ENCODE measurements around the gene ZNF280D.
"Not testable (repeated sequence)": the region's sequence is repeated elsewhere in the genome, so short reads cannot be mapped to it uniquely, and the experiment has no call there.

The ZNF280D gene

GRCh38 chr15:56718560-56718959 is 14.7 kb downstream of the ZNF280D start:
- no peak for DNase-seq (ENCODE audit: low read depth)

- DNase-seq (ENCODE audit: low read depth): no peak
Observed at GRCh38 chr15:56716334-56716733, 17.0 kb downstream of the ZNF280D start.

GRCh38 chr15:56715220-56715619 is 18.1 kb downstream of the ZNF280D start:
- no peak for DNase-seq (ENCODE audit: low read depth)

GRCh38 chr15:56709502-56709901 is 23.8 kb downstream of the ZNF280D start:
- DNase-seq (ENCODE audit: low read depth): not testable (repeated sequence)

GRCh38 chr15:56699743-56700142 is 33.6 kb downstream of the ZNF280D start:
- DNase-seq (ENCODE audit: low read depth): no peak

GRCh38 chr15:56698270-56698669 is 35.0 kb downstream of the ZNF280D start:
- no peak for DNase-seq (ENCODE audit: low read depth)

GRCh38 chr15:56693761-56694160 is 39.5 kb downstream of the ZNF280D start:
- DNase-seq (ENCODE audit: low read depth): no peak

GRCh38 chr15:56690733-56691132 is 42.6 kb downstream of the ZNF280D start:
- DNase-seq (ENCODE audit: low read depth): no peak

- no peak for DNase-seq (ENCODE audit: low read depth)
Observed at GRCh38 chr15:56683908-56684307, 49.4 kb downstream of the ZNF280D start.

GRCh38 chr15:56681113-56681512 is 52.2 kb downstream of the ZNF280D start:
- DNase-seq (ENCODE audit: low read depth): no peak

GRCh38 chr15:56679225-56679624 is 54.1 kb downstream of the ZNF280D start:
- no peak for DNase-seq (ENCODE audit: low read depth)

GRCh38 chr15:56678571-56678970 is 54.7 kb downstream of the ZNF280D start:
- DNase-seq (ENCODE audit: low read depth): no peak

GRCh38 chr15:56677271-56677670 is 56.0 kb downstream of the ZNF280D start:
- no peak for DNase-seq (ENCODE audit: low read depth)

- DNase-seq (ENCODE audit: low read depth): no peak
Observed at GRCh38 chr15:56675930-56676329, 57.4 kb downstream of the ZNF280D start.

GRCh38 chr15:56674857-56675256 is 58.5 kb downstream of the ZNF280D start:
- DNase-seq (ENCODE audit: low read depth): no peak

- DNase-seq (ENCODE audit: low read depth): no peak
Observed at GRCh38 chr15:56672721-56673120, 60.6 kb downstream of the ZNF280D start.

- DNase-seq (ENCODE audit: low read depth): no peak
Observed at GRCh38 chr15:56667517-56667916, 65.8 kb downstream of the ZNF280D start.

GRCh38 chr15:56660943-56661342 is 72.4 kb downstream of the ZNF280D start:
- DNase-seq (ENCODE audit: low read depth): no peak

- DNase-seq (ENCODE audit: low read depth): no peak
Observed at GRCh38 chr15:56659197-56659596, 74.1 kb downstream of the ZNF280D start.

GRCh38 chr15:56654624-56655023 is 78.7 kb downstream of the ZNF280D start:
- DNase-seq (ENCODE audit: low read depth): no peak

GRCh38 chr15:56654216-56654615 is 79.1 kb downstream of the ZNF280D start:
- no peak for DNase-seq (ENCODE audit: low read depth)

- no peak for DNase-seq (ENCODE audit: low read depth)
Observed at GRCh38 chr15:56653787-56654186, 79.5 kb downstream of the ZNF280D start.

- DNase-seq (ENCODE audit: low read depth): no peak
Observed at GRCh38 chr15:56653107-56653506, 80.2 kb downstream of the ZNF280D start.

GRCh38 chr15:56648311-56648710 is 85.0 kb downstream of the ZNF280D start:
- DNase-seq (ENCODE audit: low read depth): no peak

- no peak for DNase-seq (ENCODE audit: low read depth)
Observed at GRCh38 chr15:56640549-56640948, 92.8 kb downstream of the ZNF280D start.

Measured in T-helper 22 cell (primary cell).